ENCODE measurements around the gene SCRT2.
A peak's percentile ranks its signal among the peaks of the same experiment; 100 is the strongest.
"Not testable (repeated sequence)": the region's sequence is repeated elsewhere in the genome, so short reads cannot be mapped to it uniquely, and the experiment has no call there.

Gene SCRT2

GRCh38 chr20:653590-654416 is 21.8 kb downstream of the SCRT2 start:
- FAIRE-seq (no peak), DNase-seq (ENCODE audit: insufficient read length, low spot score) (no peak)

GRCh38 chr20:653110-653589 is 22.5 kb downstream of the SCRT2 start, which contains the start of gene SRXN1:
TSS of gene SRXN1 (minus strand) at chr20:653200. CDS start at chr20:653185, 15 bp downstream.
- DNase-seq (ENCODE audit: insufficient read length, low spot score) (peak; percentile 96), FAIRE-seq (peak; percentile 42)

- DNase-seq (ENCODE audit: insufficient read length, low spot score), result no peak
- FAIRE-seq, result peak; percentile 56
Measured at GRCh38 chr20:652615-653109, 22.9 kb downstream of the SCRT2 start.

GRCh38 chr20:651713-652614 is 23.6 kb downstream of the SCRT2 start:
- no peak for DNase-seq (ENCODE audit: insufficient read length, low spot score)
- FAIRE-seq, result no peak

GRCh38 chr20:650954-651353 is 24.6 kb downstream of the SCRT2 start:
- DNase-seq (ENCODE audit: insufficient read length, low spot score) (no peak), FAIRE-seq (no peak)

- DNase-seq (ENCODE audit: insufficient read length, low spot score), result no peak
- FAIRE-seq, result no peak
Measured at GRCh38 chr20:650281-650680, 25.3 kb downstream of the SCRT2 start.

GRCh38 chr20:647479-648019 is 28.1 kb downstream of the SCRT2 start:
- FAIRE-seq (no peak), DNase-seq (ENCODE audit: insufficient read length, low spot score) (no peak)

GRCh38 chr20:646868-647233 is 28.8 kb downstream of the SCRT2 start:
- FAIRE-seq (no peak), DNase-seq (ENCODE audit: insufficient read length, low spot score) (no peak)

- DNase-seq (ENCODE audit: insufficient read length, low spot score) (no peak), FAIRE-seq (no peak)
Measured at GRCh38 chr20:646107-646867, 29.3 kb downstream of the SCRT2 start.

GRCh38 chr20:645318-646106 is 30.1 kb downstream of the SCRT2 start:
- DNase-seq (ENCODE audit: insufficient read length, low spot score) (peak; percentile 97), FAIRE-seq (peak; percentile 91)

GRCh38 chr20:644692-645317 is 30.8 kb downstream of the SCRT2 start:
- DNase-seq (ENCODE audit: insufficient read length, low spot score) (no peak), FAIRE-seq (no peak)

GRCh38 chr20:642398-643174 is 33.0 kb downstream of the SCRT2 start:
- no peak for DNase-seq (ENCODE audit: insufficient read length, low spot score)
- no peak for FAIRE-seq

- FAIRE-seq; DNase-seq (ENCODE audit: insufficient read length, low spot score): not testable (repeated sequence)
Measured at GRCh38 chr20:642013-642397, 33.6 kb downstream of the SCRT2 start.

- FAIRE-seq (no peak), DNase-seq (ENCODE audit: insufficient read length, low spot score) (no peak)
Measured at GRCh38 chr20:641516-641875, 34.1 kb downstream of the SCRT2 start.

- no peak for FAIRE-seq
Measured at GRCh38 chr20:640674-641515, 34.7 kb downstream of the SCRT2 start.

GRCh38 chr20:638579-638978 is 37.0 kb downstream of the SCRT2 start:
- FAIRE-seq, result no peak
- DNase-seq (ENCODE audit: insufficient read length, low spot score), result no peak

More at GRCh38 chr20:640674-641515, 34.7 kb downstream of the SCRT2 start:
- no peak for DNase-seq (ENCODE audit: insufficient read length, low spot score)

GRCh38 chr20:637559-637958 is 38.0 kb downstream of the SCRT2 start:
- no peak for DNase-seq (ENCODE audit: insufficient read length, low spot score)
- no peak for FAIRE-seq

Data from GM19239 (cell line).